IMR-90 (cell line): ENCODE measurements around the gene DGLUCY.

Experiments
- BHLHE40 ChIP-seq: fragments of 150-350 bp; IDR thresholded peaks from 2 replicates; pipeline ENCODE4 v1.6.1; 2016; ENCODE audit warnings: mild to moderate bottlenecking, low read depth, low read length
- CTCF ChIP-seq: conservative IDR thresholded peaks from 2 replicates; pipeline ENCODE4 v1.5.1; 2012; ENCODE audit warnings: mild to moderate bottlenecking, low read depth, low read length, improper control_type of control experiment
- POLR2A ChIP-seq: IDR thresholded peaks from 2 replicates; pipeline ENCODE4 v1.6.1; 2012; ENCODE audit warnings: mild to moderate bottlenecking, low read depth, low read length
- RAD21 ChIP-seq: IDR thresholded peaks from 2 replicates; pipeline ENCODE4 v1.6.1; 2012; ENCODE audit warnings: low read length, improper control_type of control experiment

GRCh38 chr14:91272341-91273272 is 158.7 kb downstream of the DGLUCY start:
- no peak for TF ChIP-seq RAD21
- no peak for TF ChIP-seq CTCF
- no peak for TF ChIP-seq POLR2A
- no peak for TF ChIP-seq BHLHE40
